Stromal cell of bone marrow (primary cell): ENCODE results near the gene GNPTG.
A peak's percentile ranks its signal among the peaks of the same experiment; 100 is the strongest.

ENCODE experiments used
- DNase-seq: peaks from one replicate; pipeline ENCODE4 v3.0.0-alpha.2; 2012; ENCODE audit warnings: low read depth

GNPTG gene

DNA sequence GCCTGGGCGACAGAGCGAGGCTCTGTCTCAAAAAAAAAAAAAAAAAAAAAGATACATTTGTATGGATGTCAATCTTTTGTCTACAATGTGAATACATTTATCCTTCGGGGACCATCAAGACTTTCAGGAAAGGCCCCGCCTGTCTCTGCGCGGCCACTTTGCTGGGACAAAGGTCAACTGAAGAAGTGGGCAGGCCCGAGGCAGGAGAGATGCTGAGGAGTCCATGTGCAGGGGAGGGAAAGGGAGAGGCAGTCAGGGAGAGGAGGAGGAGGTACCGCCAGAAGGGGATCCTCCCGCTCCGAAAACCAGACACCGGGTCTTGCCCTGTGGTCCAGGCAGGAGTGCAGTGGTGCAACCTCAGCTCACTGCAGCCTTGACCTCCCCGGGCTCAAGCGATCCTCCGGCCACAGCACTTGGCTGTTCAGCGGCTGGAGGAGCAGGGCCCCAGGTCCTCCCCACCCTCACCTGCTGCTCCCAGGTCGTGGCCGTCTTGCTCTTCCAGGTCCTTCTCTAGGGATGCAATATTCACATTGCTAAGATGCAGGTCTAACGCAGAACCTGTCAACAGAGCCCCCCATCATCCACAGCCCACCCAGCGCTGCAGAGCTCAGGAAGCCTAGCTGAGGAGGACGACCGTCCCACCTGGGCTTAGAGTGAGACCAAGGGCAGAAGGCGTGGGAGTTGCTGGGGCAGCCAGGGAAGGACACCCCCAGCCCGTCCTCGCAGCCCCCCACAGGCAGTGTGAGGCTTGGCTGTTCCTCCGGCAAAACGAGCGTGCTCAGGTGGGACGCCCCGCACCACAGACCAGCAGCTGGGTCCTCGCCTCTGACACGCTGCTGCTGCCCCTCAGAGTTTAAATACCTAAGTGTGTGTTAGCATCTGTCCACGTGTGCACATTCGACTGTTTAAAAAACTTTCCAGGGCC, 19.6 kb downstream of the GNPTG start:
- DNase-seq = no peak

DNA sequence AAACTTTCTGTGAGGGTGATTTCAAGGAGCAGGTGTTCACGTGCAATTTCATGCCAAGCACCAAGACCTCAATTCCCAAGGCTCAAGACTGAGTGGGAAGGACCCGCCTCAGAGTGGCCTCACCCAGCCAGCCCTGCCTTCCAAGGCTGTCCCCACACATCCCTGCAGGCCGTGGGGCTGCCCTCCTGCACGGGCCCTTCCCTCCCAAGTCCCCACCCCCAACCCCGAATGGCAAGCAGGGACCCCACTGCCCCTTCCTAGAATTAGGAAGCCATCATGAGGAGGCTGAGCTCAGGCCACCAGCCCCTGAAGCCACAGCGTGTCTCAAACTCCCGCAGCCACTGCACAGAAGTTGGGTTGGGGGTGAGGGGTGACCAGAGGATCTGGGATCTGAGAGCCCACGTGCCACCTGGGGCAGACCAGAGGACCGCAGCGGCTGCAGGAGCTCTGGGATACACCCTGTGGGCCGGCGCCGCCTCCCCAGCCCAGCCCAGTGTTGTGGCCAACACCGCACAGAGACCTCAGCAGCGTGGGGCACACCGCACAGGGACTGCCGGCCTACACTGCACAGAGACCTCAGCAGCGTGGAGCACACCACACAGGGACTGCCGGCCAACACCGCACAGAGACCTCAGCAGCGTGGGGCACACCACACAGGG, 20.7 kb downstream of the GNPTG start:
- no peak for DNase-seq

DNA sequence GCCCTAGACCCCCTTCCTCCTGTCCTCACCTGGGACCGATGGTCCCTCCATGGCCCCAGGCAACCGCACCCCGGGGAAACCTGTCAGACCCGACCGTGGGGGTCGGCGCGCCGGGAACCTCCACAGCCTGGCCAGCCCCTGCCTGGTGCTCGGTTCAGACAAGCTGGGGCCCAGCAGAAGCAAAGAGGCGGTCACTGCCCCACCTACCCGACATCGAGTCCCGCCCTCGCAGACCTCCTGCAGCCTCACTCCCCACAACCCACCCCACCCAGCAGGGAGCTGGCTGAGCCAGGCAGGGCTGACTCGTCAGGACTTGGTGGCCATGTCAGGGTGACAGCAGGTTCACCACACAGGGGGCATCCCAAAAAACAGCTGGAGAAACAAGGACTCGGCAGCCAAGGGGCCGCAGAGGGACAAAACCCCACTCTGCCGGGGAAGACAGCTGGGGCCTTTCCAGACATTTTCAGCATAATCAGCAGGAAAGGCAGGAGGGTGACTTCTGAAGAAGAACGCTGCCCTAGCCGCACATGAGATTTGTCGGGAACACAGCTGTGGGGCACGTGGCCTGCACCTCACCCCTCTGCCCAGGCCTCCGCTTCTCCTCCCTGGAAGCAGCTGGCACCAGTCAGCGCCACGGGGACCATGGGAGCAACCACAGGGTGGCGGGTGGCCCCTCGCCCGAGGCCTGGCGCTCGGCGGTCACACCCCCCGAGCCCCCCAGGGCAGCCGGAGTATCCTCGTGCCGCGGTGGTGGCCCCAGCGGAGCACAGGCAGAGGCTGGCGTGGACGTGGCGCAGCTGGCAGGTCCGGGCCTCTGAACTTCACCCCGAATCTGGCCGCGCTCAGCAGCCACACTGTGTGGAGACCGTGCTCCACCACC, 22.9 kb downstream of the GNPTG start:
- DNase-seq = no peak

DNA sequence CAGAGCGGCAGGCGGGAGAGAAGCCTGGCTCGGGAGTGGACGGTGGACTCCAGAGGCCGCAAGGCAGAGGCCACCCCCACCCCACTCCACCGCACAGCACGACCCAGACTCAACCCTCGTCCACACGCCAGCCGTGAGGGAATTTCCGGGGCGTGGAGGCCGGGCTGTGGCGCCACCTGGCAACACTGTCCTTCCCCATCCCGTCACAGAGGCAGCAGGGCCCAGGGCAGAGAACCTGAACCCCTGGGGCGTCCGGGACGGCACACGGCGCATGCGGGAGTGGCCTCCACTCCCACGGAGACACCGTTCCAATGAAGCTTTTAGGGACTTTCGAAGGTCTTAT, 23.5 kb downstream of the GNPTG start:
- no peak for DNase-seq

DNA sequence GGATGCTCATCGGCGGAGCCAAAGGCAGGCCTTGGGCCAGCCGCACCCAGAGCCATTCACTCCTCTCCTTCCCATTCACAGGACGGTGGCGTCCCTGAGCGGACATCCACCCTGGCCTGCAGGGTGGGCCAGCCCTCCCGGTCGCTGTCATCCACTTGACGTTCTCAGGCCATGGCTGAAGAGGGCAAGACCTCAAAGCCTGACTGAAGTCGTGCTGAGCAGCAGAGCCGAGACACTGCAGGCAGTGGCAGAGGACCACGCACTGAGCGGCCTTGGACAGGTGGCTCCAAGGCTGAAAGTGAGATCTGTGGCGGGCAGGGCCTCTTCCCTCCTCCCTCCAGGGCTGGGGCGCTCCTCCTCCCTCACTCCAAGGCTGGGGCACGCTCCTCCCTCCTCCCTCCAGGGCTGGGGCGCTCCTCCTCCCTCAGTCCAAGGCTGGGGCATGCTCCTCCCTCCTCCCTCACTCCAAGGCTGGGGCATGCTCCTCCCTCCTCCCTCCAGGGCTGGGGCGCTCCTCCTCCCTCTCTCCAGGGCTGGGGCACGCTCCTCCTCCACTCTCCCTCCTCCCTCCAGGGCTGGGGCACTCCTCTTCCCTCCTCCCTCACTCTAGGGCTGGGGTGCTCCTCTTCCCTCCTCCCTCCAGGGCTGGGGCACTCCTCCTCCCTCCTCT, 24.1 kb downstream of the GNPTG start:
- no peak for DNase-seq

DNA sequence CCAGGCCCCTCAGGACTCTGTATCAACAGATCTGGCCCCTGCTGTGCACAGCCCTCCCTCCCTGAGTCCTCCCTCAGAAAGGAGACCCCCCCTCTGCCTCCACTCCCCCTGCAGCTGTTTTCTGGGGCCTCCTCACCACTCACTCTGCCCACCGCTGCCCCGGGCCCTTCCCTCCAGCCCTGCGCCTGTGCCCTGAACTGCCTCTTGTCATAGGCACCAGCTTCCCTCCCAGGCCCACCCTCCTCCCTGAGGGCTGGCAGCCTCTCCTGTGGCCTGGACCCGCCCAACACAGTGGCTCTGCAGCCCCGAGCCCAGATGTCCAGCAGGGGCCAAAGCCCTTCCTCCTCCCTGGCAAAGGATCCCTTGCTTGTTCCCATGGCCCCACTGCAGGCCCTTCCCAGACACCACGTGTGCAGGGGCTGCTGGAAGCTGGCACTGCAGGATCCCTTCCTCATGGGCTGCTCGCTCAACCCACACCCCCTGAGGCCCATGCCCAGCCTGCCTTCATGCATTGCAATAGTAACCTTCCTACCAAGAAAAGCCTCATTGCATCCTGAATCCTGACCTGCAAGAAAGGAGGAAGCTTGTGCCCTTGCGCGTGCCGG, 25.8 kb downstream of the GNPTG start:
- DNase-seq = no peak

DNA sequence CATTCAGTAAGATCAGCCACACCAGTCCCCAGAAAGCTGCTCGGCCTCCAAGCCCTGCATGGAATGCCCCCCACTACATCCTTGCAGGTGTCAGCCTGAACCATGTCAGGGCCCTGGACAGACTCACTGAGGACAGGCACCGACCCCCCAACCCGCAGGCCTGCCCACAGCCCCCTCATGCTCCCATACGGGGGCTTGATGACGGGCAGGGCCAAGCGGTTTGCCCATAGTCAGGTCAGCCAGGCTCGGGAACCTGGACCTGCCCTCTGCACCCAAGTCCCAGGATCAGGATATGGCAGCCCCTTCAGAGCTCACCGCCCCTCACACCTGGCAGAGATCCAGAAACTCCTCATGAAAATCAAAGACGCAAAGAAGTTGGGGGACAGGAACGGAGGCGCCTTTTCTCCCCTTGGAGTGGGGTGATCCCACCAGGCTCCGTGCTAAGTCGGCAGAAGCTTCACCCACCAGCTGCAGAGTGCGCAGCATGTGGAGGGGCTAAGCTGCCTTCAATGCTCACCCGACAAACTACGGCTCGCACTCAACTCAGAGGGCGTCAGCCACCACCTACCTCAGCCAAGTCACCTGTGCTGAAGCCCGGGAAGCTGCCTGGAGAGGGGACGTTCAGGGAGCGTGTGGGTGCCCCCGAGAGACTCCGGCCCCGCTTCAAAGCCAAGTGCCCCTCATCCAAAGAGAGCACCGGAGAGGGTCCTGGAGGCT, 26.5 kb downstream of the GNPTG start:
- DNase-seq = no peak

DNA sequence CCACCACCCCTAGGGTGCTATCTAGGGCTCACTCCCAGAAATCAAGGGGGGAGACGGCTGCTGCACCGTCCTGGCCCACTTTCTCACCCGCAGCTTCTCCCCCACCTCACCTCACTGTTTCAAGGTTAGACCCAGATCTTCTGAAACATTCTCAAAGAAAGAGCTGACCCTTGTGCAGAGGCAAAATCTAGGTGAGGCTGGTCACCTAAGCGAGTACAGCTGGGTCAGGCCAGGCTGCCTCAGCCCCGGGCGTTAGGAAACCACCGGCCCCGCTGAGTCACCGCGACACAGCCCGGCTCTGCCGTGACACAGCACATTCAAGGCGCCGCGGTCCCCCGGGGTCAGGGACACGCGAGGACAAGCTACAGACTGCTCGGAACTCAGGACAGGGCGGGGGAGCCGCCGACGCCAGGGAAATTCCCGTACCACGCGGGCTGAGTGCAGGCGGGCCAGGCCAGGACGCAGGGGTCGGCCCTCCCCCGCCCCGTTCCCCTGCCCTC, 27.1 kb downstream of the GNPTG start:
- DNase-seq = peak; percentile 50

DNA sequence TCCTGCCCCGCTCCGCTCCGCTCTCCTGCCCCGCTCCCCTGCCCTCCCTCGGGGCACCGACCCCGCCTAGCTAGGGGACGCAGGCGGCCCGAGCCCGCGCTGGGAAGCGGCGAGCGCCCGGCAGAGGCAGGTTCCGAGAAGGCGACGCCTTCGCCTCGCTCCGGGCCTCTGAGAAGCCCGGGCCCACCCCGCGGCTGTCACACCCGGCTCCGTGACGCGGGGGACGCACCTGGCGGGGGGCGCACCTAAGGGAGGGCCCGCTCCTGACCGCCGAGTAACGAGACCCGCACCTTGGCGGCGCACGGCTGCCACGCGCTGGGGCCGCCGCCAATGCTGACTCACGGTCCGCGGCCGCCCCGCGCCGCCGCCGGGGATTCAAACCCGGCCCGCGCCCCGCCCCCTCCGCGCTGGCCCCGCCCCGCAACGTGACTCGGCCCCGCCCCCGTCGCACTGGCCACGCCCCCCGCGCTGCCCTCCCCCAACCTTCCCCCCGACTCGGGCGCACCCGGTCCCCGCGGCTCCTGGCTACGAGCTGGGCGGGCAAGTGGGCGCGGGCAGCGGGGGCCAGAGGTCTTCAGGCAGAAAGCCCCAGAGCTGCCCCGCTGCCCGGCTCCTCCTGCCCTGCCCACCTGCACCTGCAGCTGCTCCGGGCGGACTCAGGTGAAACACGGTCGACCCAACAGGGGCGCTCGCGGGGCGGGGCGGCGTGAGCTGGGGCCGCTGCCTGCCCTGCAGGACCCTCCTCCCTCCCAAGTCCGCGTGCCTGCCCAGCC, 27.8 kb downstream of the GNPTG start:
- DNase-seq = peak; percentile 24

DNA sequence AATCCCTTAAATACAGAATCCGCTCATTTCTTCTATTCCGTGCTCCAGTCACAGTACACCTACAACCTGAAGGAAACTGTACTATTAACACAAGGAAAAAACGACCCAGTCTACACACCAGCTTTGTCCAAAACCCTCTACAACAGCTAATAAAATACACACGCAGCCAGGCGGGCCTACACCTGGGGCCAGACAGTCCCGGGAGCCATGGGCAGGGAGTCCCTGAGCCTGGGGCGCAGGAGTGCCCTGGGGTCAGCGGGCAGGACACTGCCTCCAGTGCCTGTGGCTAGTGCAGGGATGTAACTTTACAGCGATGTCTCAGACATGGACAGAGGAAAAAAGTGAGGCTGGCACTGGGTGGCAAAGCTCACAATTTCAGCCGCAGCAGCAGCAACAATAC, 28.5 kb downstream of the GNPTG start:
- no peak for DNase-seq

DNA sequence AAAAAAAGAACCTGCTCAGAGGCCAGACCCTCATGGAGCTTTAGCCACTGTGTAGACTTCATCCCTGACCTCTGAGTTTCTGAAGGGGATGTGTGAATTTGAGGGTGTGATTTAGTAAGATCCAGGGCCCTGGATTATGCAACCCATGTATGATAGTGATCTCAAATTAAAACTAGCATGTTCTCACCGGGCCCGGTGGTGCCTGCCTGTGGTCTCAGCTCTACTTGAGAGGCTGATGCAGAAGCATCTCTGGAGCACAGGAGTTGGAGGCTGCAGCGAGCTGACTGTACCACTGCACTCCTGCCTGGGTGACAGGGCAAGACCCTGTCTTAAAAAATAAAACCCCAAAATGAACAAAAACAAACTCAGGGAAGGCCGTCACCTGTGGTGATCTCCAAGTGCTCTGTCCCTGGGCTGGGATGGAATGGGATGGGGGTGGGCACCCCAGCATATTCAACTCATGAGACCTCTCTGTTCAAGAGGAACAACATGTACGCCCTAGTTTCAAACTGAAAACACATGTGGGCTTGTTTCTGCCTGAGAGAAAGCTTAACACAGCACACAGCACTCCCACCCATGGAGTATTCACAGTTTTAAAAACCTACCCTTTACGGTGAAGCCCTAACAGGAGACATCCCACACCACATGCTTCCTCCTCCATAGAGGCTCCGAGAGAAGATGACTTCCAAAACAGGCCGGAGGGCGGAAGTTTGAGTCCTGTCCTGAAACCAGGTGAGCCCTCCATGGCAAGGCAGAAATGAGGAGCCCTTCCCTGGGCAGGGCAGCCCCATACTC, 30.1 kb downstream of the GNPTG start:
- DNase-seq = no peak

DNA sequence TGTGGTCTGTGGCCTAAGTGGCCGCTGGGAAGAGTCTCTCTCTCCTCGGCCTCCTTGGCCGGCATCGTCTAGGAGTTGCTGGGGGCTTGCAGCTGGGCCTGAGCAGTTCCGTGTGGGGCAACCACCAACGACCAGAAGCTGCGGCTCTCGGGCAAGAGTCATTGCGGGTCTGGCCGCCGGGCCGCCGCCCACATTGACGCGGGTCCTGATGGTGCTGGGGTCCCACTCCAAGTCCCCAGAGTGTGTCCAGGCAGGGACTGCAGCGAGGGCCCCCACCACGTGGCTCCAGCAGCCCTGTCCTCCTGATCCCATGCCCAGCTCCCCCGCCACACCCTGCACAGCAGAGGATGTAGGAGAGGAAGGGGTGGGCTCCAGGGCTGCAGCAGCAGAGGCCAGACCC, 31.8 kb downstream of the GNPTG start:
- DNase-seq = no peak

DNA sequence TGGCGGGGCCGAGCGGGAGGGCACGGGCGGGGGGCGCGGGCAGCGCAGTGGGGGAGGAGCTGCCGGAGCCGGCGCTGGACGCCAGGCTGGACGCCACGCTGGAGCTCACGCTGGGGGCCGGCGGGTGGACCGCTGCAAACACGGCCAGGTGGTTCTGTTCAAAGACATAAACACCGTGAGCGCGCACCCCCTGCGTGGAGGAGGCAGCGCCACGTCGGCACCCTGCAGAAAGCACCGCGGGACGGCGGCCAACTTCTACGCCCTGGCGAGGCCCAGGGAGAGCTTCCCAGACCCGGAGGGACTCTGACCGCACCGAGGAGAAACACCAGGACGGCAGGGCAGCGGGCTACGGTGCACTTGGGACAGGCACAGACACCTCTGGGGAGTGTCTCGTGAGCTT, 33.5 kb downstream of the GNPTG start:
- DNase-seq = no peak

DNA sequence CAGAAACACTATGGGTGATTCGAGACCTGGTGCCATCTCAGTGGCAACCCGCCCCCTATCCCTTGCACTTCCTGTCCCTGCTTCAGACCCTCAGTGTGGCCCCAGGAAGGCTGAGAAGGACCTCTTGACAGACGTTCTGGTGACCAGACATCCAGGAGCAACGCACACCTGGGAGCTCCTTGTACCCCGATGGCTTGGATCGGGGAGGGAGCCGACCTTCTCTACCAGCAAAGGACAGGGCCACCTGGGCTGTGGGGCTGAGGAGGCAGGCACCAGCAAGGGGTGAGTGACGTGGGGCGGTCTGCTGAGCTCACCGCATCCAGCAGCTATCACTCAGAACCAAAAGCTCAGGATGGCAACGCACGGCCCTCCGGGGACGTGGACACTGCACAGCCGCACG, 35.6 kb downstream of the GNPTG start:
- no peak for DNase-seq

DNA sequence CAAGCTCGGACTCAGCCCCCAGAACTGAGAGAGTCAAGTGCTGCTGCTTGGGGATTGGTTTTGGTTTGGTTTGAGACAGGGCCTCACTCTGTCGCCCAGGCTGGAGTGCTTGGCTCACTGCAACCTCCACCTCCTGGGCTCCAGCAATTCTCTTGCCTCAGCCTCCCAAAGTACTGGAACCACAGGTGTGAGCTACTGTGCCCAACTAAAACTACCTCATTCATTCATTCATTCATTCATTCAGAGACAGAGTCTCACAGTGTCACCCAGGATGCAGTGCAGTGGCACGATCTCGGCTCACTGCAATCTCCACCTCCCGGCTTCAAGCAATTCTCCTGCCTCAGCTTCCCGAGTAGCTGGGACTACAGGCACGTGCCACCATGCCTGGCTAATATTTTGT, 38.0 kb downstream of the GNPTG start:
- no peak for DNase-seq

DNA sequence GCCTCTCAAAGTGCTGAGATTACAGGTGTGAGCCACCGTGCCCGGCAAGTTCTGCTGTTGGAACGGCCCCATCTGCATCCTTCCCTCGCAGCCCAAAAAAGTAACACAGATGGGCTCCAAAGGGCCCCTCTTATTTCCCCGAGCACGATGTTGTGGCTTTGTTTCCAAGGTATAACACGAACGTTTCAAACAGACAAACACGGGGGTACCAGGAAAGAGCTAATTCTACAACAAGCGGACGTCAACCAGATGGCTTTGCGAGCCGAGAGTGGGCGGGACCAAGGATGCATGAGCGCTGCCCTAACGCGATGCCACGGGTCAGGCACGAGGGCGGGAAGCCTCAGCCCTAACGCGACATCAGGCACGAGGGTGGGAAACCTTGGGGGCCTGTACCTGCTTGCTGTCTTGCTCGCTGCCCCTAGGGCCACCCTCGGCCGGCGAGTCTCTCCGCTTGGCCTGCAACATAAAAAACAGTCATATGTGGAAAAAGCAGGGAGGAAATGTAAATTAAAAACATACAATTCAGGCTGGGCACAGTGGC, 38.6 kb downstream of the GNPTG start:
- DNase-seq = no peak

DNA sequence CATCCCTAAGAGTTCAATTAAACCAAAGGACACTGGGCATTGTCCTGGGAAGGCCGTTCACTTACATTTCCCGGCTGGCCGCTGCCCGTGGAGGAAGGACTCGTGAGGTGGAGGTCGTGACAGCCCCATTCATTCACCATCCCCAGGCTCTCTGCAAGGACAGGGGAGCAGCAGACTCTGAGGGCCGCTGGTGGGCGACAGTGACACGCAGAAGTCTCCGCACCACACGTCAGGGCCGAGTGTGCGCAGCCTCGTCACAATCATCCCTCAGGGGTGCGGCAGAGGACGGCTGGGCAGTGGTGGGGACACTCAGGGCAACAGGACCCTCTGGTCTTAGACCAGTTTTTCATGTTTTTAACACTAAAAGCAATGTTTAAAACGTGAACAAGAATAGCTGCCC, 41.1 kb downstream of the GNPTG start:
- DNase-seq = no peak

DNA sequence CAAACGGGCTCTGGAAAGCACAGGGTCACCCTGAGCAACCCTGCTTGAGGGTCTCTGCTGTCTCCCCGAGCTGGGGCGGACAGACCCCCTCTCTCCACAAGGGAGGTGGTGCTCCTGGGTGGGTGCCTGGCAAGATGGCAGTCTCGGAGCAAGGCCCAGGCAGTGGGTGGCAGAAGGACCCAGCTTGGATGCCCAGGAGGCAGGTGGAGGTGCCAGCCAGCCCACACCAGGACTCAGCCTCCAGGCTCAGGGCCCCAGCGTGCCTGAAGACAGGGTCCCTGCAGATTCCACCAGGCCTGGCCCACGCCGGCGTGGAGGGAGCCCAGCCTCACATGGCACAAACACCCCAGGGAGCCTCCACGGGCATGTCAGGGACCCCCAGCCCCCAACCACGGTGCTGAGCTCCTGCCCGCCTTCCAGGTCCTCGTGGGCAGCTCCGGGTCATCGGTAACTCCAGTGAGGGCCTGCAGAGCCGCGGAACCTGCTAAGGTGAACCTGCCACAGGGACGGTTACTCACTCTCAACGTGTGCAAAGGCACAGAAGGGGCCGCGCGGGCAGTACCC, 42.0 kb downstream of the GNPTG start:
- DNase-seq = no peak
